Retina (tissue), 1 donor: ENCODE data around the gene ESRRB.

Experiments
- DNase-seq: peaks from one replicate; pipeline ENCODE4 v3.0.0-alpha.2; 2016

The ESRRB gene

GRCh38 chr14:76456891-76457586 is 81.1 kb downstream of the ESRRB start:
- DNase-seq, result no peak

GRCh38 chr14:76457841-76458240 is 81.9 kb downstream of the ESRRB start:
- no peak for DNase-seq

- no peak for DNase-seq
Measured at GRCh38 chr14:76461886-76462285, 85.9 kb downstream of the ESRRB start.

GRCh38 chr14:76462330-76462729 is 86.4 kb downstream of the ESRRB start:
- DNase-seq, result no peak

- no peak for DNase-seq
Measured at GRCh38 chr14:76463105-76463504, 87.2 kb downstream of the ESRRB start.

- DNase-seq, result peak; percentile 19
Measured at GRCh38 chr14:76464856-76465255, 88.9 kb downstream of the ESRRB start.

GRCh38 chr14:76465664-76466063 is 89.7 kb downstream of the ESRRB start:
- DNase-seq, result peak; percentile 39

- no peak for DNase-seq
Measured at GRCh38 chr14:76467711-76468155, 91.8 kb downstream of the ESRRB start.

- DNase-seq, result no peak
Measured at GRCh38 chr14:76472199-76472723, 96.3 kb downstream of the ESRRB start.

- no peak for DNase-seq
Measured at GRCh38 chr14:76473481-76474263, 97.7 kb downstream of the ESRRB start.

GRCh38 chr14:76480426-76480825 is 104.5 kb downstream of the ESRRB start:
- no peak for DNase-seq

GRCh38 chr14:76484355-76484754 is 108.4 kb downstream of the ESRRB start:
- DNase-seq, result no peak

- no peak for DNase-seq
Measured at GRCh38 chr14:76486251-76486743, 110.4 kb downstream of the ESRRB start.

GRCh38 chr14:76488551-76488950 is 112.6 kb downstream of the ESRRB start:
- DNase-seq, result no peak

- no peak for DNase-seq
Measured at GRCh38 chr14:76489667-76490066, 113.7 kb downstream of the ESRRB start.

GRCh38 chr14:76490111-76490510 is 114.2 kb downstream of the ESRRB start:
- no peak for DNase-seq

GRCh38 chr14:76490735-76491134 is 114.8 kb downstream of the ESRRB start:
- peak; percentile 48 for DNase-seq

- DNase-seq, result no peak
Measured at GRCh38 chr14:76491172-76491930, 115.4 kb downstream of the ESRRB start.

GRCh38 chr14:76495983-76496382 is 120.0 kb downstream of the ESRRB start:
- no peak for DNase-seq

- DNase-seq, result no peak
Measured at GRCh38 chr14:76496595-76496994, 120.7 kb downstream of the ESRRB start.

GRCh38 chr14:76497550-76498462 is 121.9 kb downstream of the ESRRB start:
- no peak for DNase-seq

- DNase-seq, result no peak
Measured at GRCh38 chr14:76498463-76498935, 122.6 kb downstream of the ESRRB start.
